Fibroblast of lung (primary cell): ENCODE results near the gene HSPBP1.

Experiments
- EZH2 ChIP-seq: IDR thresholded peaks from 2 replicates; pipeline ENCODE4 v1.5.1; 2012; ENCODE audit warnings: low read length, control low read depth, mild to moderate bottlenecking; ENCODE audit errors: missing control alignments
- TF ChIP-seq, protein P1 (sequence below), 2 donors: IDR thresholded peaks in 1 of 2; conservative IDR thresholded peaks in 1 of 2; 1 replicate in 1 of 2; 2 replicates in 1 of 2; pipeline ENCODE4 v1.5.1; 2011 to 2012; ENCODE audit warnings: low read length in 2 of 2, control low read depth in 1 of 2, inconsistent platforms in 1 of 2, low read depth in 1 of 2, mild to moderate bottlenecking in 1 of 2

- TF ChIP-seq, protein P1, sequence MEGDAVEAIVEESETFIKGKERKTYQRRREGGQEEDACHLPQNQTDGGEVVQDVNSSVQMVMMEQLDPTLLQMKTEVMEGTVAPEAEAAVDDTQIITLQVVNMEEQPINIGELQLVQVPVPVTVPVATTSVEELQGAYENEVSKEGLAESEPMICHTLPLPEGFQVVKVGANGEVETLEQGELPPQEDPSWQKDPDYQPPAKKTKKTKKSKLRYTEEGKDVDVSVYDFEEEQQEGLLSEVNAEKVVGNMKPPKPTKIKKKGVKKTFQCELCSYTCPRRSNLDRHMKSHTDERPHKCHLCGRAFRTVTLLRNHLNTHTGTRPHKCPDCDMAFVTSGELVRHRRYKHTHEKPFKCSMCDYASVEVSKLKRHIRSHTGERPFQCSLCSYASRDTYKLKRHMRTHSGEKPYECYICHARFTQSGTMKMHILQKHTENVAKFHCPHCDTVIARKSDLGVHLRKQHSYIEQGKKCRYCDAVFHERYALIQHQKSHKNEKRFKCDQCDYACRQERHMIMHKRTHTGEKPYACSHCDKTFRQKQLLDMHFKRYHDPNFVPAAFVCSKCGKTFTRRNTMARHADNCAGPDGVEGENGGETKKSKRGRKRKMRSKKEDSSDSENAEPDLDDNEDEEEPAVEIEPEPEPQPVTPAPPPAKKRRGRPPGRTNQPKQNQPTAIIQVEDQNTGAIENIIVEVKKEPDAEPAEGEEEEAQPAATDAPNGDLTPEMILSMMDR (conservative IDR thresholded peaks at IDR 0.05 in 1 of 2, IDR thresholded peaks at IDR 0.05 in 1 of 2; ENCODE audit: low read depth in 1 of 2, low read length in 2 of 2): no peak
- no peak for TF ChIP-seq EZH2
Measured at GRCh38 chr19:55305983-55306562, 26.2 kb upstream of the HSPBP1 start.
